ENCODE measurements around the gene NEU3.

GRCh38 chr11:75032550-75032935, 43.8 kb downstream of the NEU3 start:
- TF ChIP-seq CTCF (IDR thresholded peaks at IDR 0.05) (no peak), ZFX (IDR thresholded peaks at IDR 0.05; ENCODE audit: borderline replicate concordance) (no peak)

Measured in 22Rv1 (cell line).